H1 (cell line): Measurements from ENCODE around the gene TMEM72. TPM values are rescaled to one million over a fixed set of nuclear protein-coding genes. Genes with fewer than 3 reads are reported as not detected.

Source experiments
- BRCA1 ChIP-seq: IDR thresholded peaks from 2 replicates; pipeline ENCODE4 v1.6.1; 2012; ENCODE audit warnings: low read depth, low read length, improper control_type of control experiment
- SIX5 ChIP-seq: IDR thresholded peaks from 2 replicates; pipeline ENCODE4 v1.6.1; 2011; ENCODE audit warnings: mild to moderate bottlenecking, low read depth, low read length
- TCF12 ChIP-seq: IDR thresholded peaks from 2 replicates; pipeline ENCODE4 v1.6.1; 2011; ENCODE audit warnings: low read depth, mild to moderate bottlenecking, low read length
- polyA plus RNA-seq, 7 experiments: library from polyadenylated mRNA; depleted of rRNA in 3 of 7; stranded (reverse) in 5 of 7; unstranded in 2 of 7; fragments of >200 nt in 5 of 7; fragments of 200-250 nt in 2 of 7; gene quantifications; 1 replicate in 5 of 7; 2 replicates in 1 of 7; 4 replicates in 1 of 7; pipeline versions ENCODE4 v1.2.1 to v1.2.3, GENCODE V29; 2011 to 2013; ENCODE audit warnings: missing spikeins in 2 of 7, mixed read lengths in 2 of 7
- total RNA-seq: library from RNA; stranded (reverse); fragmentation: NEBNext Ultra II Directional; extraction: Animal tissue kit (Norgen Biotek cat#: 25700); gene quantifications from 2 replicates; pipeline ENCODE4 v1.2.1, GENCODE V29; 2021

TMEM72 gene
- total and polyA plus RNA-seq, 2 of the 8 experiments (the other 6 are each of a cell fraction or from before 2014, with no cell fraction given): not detected

GRCh38 chr10:44909910-44910309 lies 1.2 kb upstream of the TMEM72 start (continued):
- TF ChIP-seq TCF12 (no peak), SIX5 (no peak), BRCA1 (no peak)
